HepG2 (cell line): ENCODE results near the gene CAPZA2. TPM values are rescaled to one million over a fixed set of nuclear protein-coding genes. Genes with fewer than 3 reads are reported as not detected.

Experiments used
- ADNP ChIP-seq: sonication (generic); formaldehyde crosslinking; IDR thresholded peaks from 2 replicates; pipeline ENCODE4 v1.4.0; 2020; ENCODE audit warnings: missing genetic modification reagents
- CEBPB ChIP-seq: IDR thresholded peaks from 2 replicates; pipeline ENCODE4 v1.6.1; 2011; ENCODE audit warnings: low read depth, low read length, improper control_type of control experiment, borderline replicate concordance
- CTCF ChIP-seq: sonication (generic); formaldehyde crosslinking; IDR thresholded peaks from 2 replicates; pipeline ENCODE4 v1.5.0; 2020; ENCODE audit warnings: mild to moderate bottlenecking, missing genetic modification reagents, moderate library complexity
- FIP1L1 ChIP-seq: fragments of 200-400 bp; formaldehyde crosslinking; IDR thresholded peaks from 2 replicates; pipeline ENCODE4 v1.6.1; 2018; ENCODE audit warnings: low read depth, mild to moderate bottlenecking, low read length, moderate library complexity, borderline replicate concordance; ENCODE audit not compliant: insufficient read depth
- JUNB ChIP-seq: sonication (generic); formaldehyde crosslinking; IDR thresholded peaks from 2 replicates; pipeline ENCODE4 v1.8.0; 2022; ENCODE audit warnings: missing genetic modification reagents, mild to moderate bottlenecking, borderline replicate concordance
- KDM3A ChIP-seq: IDR thresholded peaks from 2 replicates; pipeline ENCODE4 v1.6.1; 2018; ENCODE audit warnings: low read depth, missing compliant biosample characterization
- RBM22 ChIP-seq: fragments of 200-400 bp; formaldehyde crosslinking; optimal IDR thresholded peaks from 2 replicates; pipeline ENCODE3; 2017; ENCODE audit warnings: mild to moderate bottlenecking, low read length, moderate library complexity
- SIN3A ChIP-seq: IDR thresholded peaks from 2 replicates; pipeline ENCODE4 v1.6.1; 2011; ENCODE audit warnings: low read depth, mild to moderate bottlenecking, control low read depth, low read length, borderline replicate concordance
- SOX6 ChIP-seq, 2 experiments: fragments of 450-650 bp in 1 of 2; sonication (generic) in 1 of 2; formaldehyde crosslinking in 1 of 2; IDR thresholded peaks; 2 replicates each; pipeline versions ENCODE4 v1.4.0 to v1.6.1; 2017 to 2020; ENCODE audit warnings: antibody characterized with exemption in 1 of 2, mild to moderate bottlenecking in 1 of 2, missing genetic modification reagents in 1 of 2
- STAT6 ChIP-seq: sonication (generic); formaldehyde crosslinking; IDR thresholded peaks from 2 replicates; pipeline ENCODE4 v1.4.0; 2020; ENCODE audit warnings: missing genetic modification reagents, mild to moderate bottlenecking, borderline replicate concordance
- THRA ChIP-seq: sonication (generic); formaldehyde crosslinking; IDR thresholded peaks from 2 replicates; pipeline ENCODE4 v1.4.0; 2020; ENCODE audit warnings: missing genetic modification reagents, borderline replicate concordance
- TIGD3 ChIP-seq: sonication (generic); formaldehyde crosslinking; IDR thresholded peaks from 2 replicates; pipeline ENCODE4 v1.5.1; 2020; ENCODE audit warnings: mild to moderate bottlenecking, missing genetic modification reagents, borderline replicate concordance
- ZBTB49 ChIP-seq: sonication (generic); formaldehyde crosslinking; IDR thresholded peaks from 2 replicates; pipeline ENCODE4 v1.4.0; 2020; ENCODE audit warnings: missing genetic modification reagents, borderline replicate concordance
- ZFP37 ChIP-seq: sonication (generic); formaldehyde crosslinking; IDR thresholded peaks from 2 replicates; pipeline ENCODE4 v1.4.0; 2020; ENCODE audit warnings: missing genetic modification reagents, borderline replicate concordance
- ZNF563 ChIP-seq: sonication (generic); formaldehyde crosslinking; IDR thresholded peaks from 2 replicates; pipeline ENCODE4 v1.8.0; 2022; ENCODE audit warnings: mild to moderate bottlenecking, moderate library complexity, missing genetic modification reagents
- ZNF564 ChIP-seq: sonication (generic); formaldehyde crosslinking; IDR thresholded peaks from 2 replicates; pipeline ENCODE4 v1.8.1; 2023; ENCODE audit warnings: mild to moderate bottlenecking, missing genetic modification reagents
- ZNF616 ChIP-seq: sonication (generic); formaldehyde crosslinking; IDR thresholded peaks from 2 replicates; pipeline ENCODE4 v1.5.0; 2020; ENCODE audit warnings: low read depth, mild to moderate bottlenecking, missing genetic modification reagents
- ZNF7 ChIP-seq: IDR thresholded peaks from 2 replicates; pipeline ENCODE4 v1.6.1; 2016; ENCODE audit warnings: missing biosample characterization, missing genetic modification reagents
- polyA plus RNA-seq, 8 experiments: library from polyadenylated mRNA; depleted of rRNA in 3 of 8; stranded (reverse) in 7 of 8; unstranded in 1 of 8; fragments of >200 nt; fragmentation: Illumina TruSeq in 4 of 8; extraction: Trizol in 4 of 8; gene quantifications; 2 replicates each; pipeline versions ENCODE4 v1.2.1 to v1.2.3, GENCODE V29; 2011 to 2016; ENCODE audit warnings: low read depth in 4 of 8, missing spikeins in 1 of 8, mixed read lengths in 1 of 8; ENCODE audit not compliant: insufficient read depth in 1 of 8
- total RNA-seq, 5 experiments: library from RNA; depleted of rRNA; stranded (reverse); fragments of >200 nt; fragmentation: Illumina TruSeq; extraction: Trizol; gene quantifications; 2 replicates each; pipeline ENCODE4 v1.2.3, GENCODE V29; 2016; ENCODE audit warnings: low read depth in 1 of 5

CAPZA2 gene
- total and polyA plus RNA-seq, 2 of the 13 experiments (the other 11 are each of a cell fraction or from before 2014, with no cell fraction given) = 38.4 to 199 TPM

- TF ChIP-seq TIGD3 (CRISPR knock-in tag) = no peak
- peak; percentile 39; the same call in 1 of the 2 replicates for TF ChIP-seq ZNF563
- TF ChIP-seq CEBPB = no peak
- no peak for TF ChIP-seq KDM3A
- TF ChIP-seq JUNB (CRISPR knock-in tag) = no peak
- no peak for TF ChIP-seq FIP1L1
- no peak for TF ChIP-seq SOX6 (IDR thresholded peaks at IDR 0.05)
- no peak for TF ChIP-seq SOX6 (CRISPR knock-in tag; IDR thresholded peaks at IDR 0.05)
- TF ChIP-seq ADNP (CRISPR knock-in tag) = no peak
- no peak for TF ChIP-seq ZNF7
- no peak for TF ChIP-seq SIN3A
- no peak for TF ChIP-seq STAT6 (CRISPR knock-in tag)
- peak; percentile 18 for TF ChIP-seq RBM22
- TF ChIP-seq CTCF (CRISPR knock-in tag) = no peak
- no peak for TF ChIP-seq ZBTB49 (CRISPR knock-in tag)
- TF ChIP-seq THRA (CRISPR knock-in tag) = no peak
- 0 out of 2 replicates have a peak, but pooled peaks have one; percentile 28 for TF ChIP-seq ZNF564 (CRISPR knock-in tag)
- no peak for TF ChIP-seq ZNF616 (CRISPR knock-in tag)
- TF ChIP-seq ZFP37 (CRISPR knock-in tag) = no peak
Measured at GRCh38 chr7:116953906-116954838, 91.8 kb downstream of the CAPZA2 start (continued).
